ENCODE measurements around the gene GABBR1. TPM values are rescaled to one million over a fixed set of nuclear protein-coding genes. Genes with fewer than 3 reads are reported as not detected.

Gene GABBR1
- total and polyA plus RNA-seq, 2 donors (not counting 3 experiments of a cell fraction or from before 2014, with no cell fraction given): 43.6 to 50.8 TPM

DNA sequence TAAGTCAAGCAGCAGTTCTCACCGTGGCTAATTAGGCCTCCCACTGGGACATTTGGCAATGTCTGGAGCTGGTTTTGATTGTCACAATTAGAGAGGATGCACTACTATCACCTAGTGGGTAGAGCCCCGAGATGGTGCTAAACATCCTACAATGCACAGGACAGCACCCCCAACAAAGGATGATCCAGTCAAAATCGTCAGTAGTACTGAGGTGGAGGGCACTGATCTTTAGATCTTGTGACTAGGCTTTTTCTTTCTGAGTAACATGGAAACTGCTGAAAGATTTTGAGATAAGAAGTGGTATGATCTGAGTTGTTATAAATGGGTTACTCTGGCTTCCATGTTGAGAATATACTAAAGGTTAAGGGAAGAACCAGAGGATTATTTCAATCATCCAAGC is 85.4 kb downstream of the GABBR1 start:
- Histone ChIP-seq H3K9me1 (replicated peaks; ENCODE audit: control insufficient read depth, extremely low read depth, insufficient read depth, low read length) (no peaks in the 10 kb centered on the region), H3K4me2 (ENCODE audit: insufficient read depth, low read length) (no peak overlapping the region), H3K27me3 (ENCODE audit: control insufficient read depth in 2 of 2, insufficient read depth in 2 of 2, low read length in 2 of 2) (peaks cover 0 to 5% of the 10 kb centered on the region in 2 experiments), H3K4me1 (ENCODE audit: control insufficient read depth, extremely low read depth, insufficient read depth, low read length) (no peaks in the 10 kb centered on the region), H3K9me3 (replicated peaks; ENCODE audit: control insufficient read depth, insufficient read depth, low read length) (no peaks in the 10 kb centered on the region), H3K4me3 (replicated peaks in 1 of 3; ENCODE audit: insufficient read depth in 1 of 3, low read depth in 1 of 3, low read length in 3 of 3) (no peak overlapping the region), H3K27ac (ENCODE audit: insufficient read depth, low read depth, low read length) (no peak overlapping the region), H2AFZ (ENCODE audit: low read depth, low read length) (no peak overlapping the region), H3K36me3 (ENCODE audit: control insufficient read depth in 2 of 2, extremely low read depth in 1 of 2, insufficient read depth in 2 of 2, low read length in 2 of 2) (no peaks in the 10 kb centered on the region), H3K9ac (replicated peaks; ENCODE audit: extremely low read depth, insufficient read depth, low read length) (no peak overlapping the region), H4K20me1 (replicated peaks; ENCODE audit: control insufficient read depth, extremely low read depth, insufficient read depth, low read length) (no peaks in the 10 kb centered on the region), H3K79me2 (ENCODE audit: control insufficient read depth, insufficient read depth, low read length) (no peaks in the 10 kb centered on the region)
- BruUV-seq (replicated peaks): no TSS peak
- FAIRE-seq (no peak), DNase-seq (ENCODE audit: low read depth, low spot score) (no peak)
- intact Hi-C loops (cut with micrococcal nuclease): no loop called here
- CTCF ChIA-PET: no interaction called here
- POLR2A ChIA-PET: no interaction called here
- TF ChIP-seq EZH2 (IDR thresholded peaks at IDR 0.05; ENCODE audit: borderline replicate concordance, low read depth, low read length, severe bottlenecking) (no peak), JUN (IDR thresholded peaks at IDR 0.05; ENCODE audit: borderline replicate concordance, insufficient read depth, insufficient read length, low read depth) (no peak), FOS (IDR thresholded peaks at IDR 0.05; ENCODE audit: borderline replicate concordance, insufficient read depth, low read length) (no peak), MAX (IDR thresholded peaks at IDR 0.05; ENCODE audit: insufficient read depth, insufficient read length) (no peak), CTCF (IDR thresholded peaks at IDR 0.05; ENCODE audit: extremely low read depth in 1 of 2, insufficient read depth in 1 of 2, low read depth in 1 of 2, low read length in 2 of 2) (no peak), POLR2A (IDR thresholded peaks at IDR 0.05; ENCODE audit: low read depth, low read length) (no peak), POLR2AphosphoS5 (IDR thresholded peaks at IDR 0.05; ENCODE audit: insufficient read depth, low read depth, low read length) (no peak), GATA2 (IDR thresholded peaks at IDR 0.05; ENCODE audit: insufficient read depth, insufficient read length, low read depth, low read length) (no peak), MYC (IDR thresholded peaks at IDR 0.05; ENCODE audit: low read depth, low read length) (no peak)
- dilution Hi-C loops (cut with MboI; ENCODE audit: extremely low pct_ligation_motif_present, low sequenced_read_pairs): no loop called here

Measured in endothelial cell of umbilical vein (primary cell).